GM21447 (cell line): ENCODE measurements around the gene HOXD10.

Experiments
- ATAC-seq: cut with Tn5 transposase; IDR thresholded peaks from one replicate; pipeline ENCODE4 v1.9.1; 2021; ENCODE audit not compliant: unreplicated experiment

Gene HOXD10

DNA sequence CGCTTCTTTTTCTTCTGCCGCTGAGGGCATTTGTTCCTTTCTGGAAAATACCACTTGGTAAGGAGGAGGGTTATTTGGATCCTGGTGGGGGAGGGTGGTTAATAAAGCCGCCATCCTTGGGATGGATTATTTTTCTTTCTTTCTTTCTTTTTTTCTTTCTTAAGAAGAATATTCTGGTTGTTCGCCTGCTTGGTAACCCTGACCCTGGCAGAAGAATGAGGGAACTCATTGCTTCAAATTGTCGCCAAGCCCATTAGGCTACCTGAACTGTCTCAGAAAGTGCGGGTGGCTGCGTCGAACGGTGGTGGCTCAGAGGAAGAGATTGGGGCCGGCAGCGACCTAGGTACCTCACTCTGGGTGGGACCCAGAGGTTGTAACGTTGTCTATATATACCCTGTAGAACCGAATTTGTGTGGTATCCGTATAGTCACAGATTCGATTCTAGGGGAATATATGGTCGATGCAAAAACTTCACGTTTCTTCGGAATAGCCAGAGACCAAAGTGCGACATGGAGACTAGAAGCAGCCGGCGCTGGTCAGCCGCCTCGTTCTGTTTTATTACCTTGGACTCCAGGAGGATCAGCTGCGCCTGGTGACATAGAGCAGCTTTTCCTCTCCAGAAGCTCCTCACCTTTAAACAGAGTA lies 33.5 kb downstream of the HOXD10 start:
- no peak for ATAC-seq

- ATAC-seq: no peak
Measured at GRCh38 chr2:176150584-176151441, 34.2 kb downstream of the HOXD10 start.

- ATAC-seq: no peak
Measured at GRCh38 chr2:176151442-176152287, 35.1 kb downstream of the HOXD10 start, which contains the start of gene HOXD4. Gene HOXD4 (plus strand): TSS chr2:176151550. CDS start chr2:176151634, 84 bp downstream.

- no peak for ATAC-seq
Measured at GRCh38 chr2:176152350-176153181, 36.0 kb downstream of the HOXD10 start.

- ATAC-seq: no peak
Measured at GRCh38 chr2:176154576-176155252, 38.1 kb downstream of the HOXD10 start.

GRCh38 chr2:176155356-176156044 lies 38.9 kb downstream of the HOXD10 start:
- ATAC-seq: no peak

GRCh38 chr2:176156301-176156806 lies 39.8 kb downstream of the HOXD10 start:
- ATAC-seq: no peak

DNA sequence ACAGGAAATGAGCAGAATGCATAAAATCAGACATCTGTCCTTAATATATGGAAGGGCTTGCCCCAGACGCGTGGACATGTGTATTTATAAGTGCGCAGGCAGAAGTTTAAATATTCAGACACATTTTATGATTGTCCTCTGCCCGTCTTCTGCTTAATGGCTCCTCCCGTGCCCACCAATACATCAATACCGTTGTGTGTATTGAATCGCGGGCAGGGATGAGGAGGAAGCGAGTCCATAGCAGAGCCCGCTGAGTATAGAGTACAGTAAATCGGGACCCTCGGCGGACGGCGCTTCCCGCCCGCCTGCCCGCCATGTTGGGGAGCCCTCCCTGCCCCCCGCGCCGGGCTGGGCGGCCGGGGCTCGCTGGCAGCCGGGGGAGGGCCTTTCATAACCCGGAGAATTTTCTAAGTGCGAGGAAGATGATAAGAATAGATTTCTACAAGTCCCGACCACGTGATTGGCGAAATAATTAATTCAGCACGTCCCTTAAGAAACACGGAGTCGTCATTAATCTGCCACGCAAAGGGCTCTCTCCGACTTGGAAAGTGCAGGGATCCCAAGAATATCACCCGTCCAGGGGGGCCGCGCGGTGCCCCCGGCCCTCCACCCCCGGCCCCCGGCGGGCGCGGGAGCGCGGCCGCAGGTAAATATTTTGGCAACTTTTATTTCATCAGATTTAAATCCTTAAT lies 40.4 kb downstream of the HOXD10 start, which contains the start of gene HOXD3:
HOXD3 (plus strand) TSS at position 501 of the 692 bp plus-strand sequence. CDS start 11,808 bp downstream, outside the sequence.
- no peak for ATAC-seq

DNA sequence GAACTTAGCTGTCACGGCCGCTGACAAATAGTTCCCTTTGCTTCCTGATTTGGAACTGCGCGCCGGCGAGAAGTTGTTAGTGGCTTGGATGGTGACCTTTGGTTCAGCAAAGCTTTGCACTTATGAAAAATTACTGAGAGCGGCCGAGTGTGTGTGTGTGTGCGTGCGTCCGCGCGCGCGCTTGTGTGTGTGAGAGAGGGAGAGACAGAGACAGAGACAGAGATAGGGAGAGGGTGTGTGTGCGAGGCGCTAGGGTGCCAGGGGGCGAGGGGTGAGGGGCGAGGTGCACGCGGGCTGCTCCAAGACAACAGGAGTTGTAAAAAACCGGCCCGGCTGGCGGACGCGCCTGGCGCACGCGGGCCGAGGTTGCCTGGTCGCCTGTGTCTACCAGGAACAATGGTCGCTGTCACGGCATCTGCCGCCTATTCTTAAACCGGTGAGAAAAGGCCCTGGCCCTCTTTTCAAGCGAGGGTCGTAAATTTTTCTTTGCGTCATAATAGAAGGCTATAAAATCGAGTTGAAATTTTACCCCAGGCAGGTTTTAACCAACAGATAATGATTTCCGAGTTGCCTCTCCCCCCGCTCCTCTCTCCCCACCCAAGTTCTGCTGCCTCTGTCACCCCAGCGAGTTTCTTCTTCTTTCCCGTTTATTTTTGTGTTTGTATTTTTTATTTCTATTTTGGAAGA lies 41.1 kb downstream of the HOXD10 start:
- no peak for ATAC-seq

GRCh38 chr2:176158186-176158591 lies 41.6 kb downstream of the HOXD10 start:
- ATAC-seq: no peak

DNA sequence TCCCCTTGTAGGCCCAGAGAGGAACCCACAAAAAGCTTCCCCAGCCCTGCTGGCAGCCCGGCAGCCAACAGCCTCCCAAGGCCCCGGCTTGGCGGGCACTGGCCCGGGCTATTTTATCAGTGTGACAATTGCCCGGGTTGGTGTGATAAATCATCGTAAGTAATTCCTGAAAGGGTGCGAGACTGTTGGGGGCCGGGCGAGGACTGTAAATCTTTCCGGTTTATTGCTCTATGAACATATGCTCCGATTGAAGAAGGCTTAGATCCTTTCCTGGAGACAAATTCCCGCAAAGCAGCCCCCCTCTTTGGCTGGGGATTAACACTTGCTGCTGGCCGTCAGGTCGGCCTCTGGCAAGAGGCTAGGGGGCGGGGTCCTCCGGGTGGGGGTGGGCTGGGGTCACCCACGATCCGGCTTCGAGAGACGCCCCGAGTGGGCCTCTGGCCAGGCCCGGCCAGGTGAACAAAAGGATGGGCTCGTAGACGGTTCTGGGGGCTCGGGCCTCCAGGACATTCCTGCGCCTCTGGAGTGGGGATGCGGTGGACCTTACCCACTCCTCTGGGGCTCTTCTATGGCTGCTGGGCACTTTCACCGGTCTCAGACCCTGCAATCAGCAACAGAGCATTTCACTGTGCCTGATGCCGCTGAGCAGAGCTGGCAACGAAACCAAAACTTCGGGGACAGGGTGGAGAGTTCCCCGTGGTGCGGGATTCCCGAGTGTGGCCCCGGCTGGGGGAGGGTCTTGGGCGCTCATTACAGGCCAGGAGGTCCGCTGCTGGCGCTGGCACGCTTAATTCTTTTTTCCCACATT lies 42.5 kb downstream of the HOXD10 start:
- no peak for ATAC-seq

DNA sequence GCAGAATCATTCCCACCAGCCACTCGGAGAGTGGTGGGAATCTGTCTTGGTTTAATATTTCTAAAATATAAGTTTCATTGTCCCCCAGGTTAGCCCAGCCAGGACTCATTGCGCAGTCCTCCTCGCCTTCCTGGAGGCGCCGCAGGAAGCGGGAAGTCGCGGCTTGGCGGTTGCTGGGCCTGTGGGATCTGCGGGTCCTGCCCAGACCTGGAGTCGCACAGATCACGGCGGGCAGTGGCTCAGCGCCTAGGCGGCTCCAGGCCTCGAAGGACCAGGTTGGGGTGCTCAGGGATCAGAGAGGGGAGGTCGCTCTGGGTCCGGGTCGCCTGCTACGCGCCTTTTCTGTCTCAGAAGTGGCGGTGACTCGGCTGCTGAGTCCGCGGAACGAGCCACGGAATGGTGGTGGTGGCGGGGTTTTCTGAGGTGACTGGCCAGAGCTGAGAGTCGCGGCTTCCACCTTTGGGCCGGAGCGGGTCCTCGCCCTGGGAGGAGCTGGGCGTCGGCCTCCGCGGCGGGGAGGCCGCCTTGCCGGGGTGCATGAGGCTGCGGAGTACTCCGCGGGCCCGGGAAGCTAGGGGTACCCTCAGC lies 43.2 kb downstream of the HOXD10 start:
- no peak for ATAC-seq

DNA sequence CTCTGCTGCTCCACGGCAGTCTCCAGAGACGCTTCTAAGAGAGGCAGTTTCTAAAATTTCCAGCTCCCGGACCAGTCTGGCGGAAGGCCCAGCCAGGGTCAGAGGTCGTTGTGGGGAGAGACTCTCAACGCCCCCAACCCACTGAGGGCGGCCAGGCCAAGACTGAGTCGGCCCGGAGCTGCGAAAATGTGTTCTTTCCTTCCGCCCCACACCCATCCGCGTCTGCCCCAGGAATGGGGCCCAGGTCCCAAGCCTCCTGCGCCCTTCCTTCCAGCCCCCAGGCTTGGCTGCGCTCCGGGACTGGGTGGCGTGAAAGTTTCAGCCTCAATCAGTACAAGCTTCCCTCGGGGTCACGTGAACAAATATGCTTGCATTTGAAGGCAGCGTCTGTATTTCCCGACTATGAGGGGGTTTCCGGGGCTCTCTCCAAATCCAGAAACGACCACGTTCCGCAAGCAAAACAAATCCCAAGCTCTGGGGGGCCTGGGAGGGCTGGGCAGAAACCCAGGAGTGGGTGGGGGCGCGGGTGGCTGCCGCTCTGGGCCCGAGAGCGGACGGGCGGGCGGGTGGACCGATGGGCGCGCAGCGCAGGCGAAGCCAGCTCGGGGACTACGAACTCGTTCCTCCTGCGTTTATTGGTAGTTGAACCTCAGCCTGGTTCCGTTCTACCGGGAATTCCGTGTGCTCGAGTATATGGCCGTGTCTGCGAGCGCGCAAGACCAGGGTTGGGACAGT lies 43.8 kb downstream of the HOXD10 start:
- no peak for ATAC-seq

DNA sequence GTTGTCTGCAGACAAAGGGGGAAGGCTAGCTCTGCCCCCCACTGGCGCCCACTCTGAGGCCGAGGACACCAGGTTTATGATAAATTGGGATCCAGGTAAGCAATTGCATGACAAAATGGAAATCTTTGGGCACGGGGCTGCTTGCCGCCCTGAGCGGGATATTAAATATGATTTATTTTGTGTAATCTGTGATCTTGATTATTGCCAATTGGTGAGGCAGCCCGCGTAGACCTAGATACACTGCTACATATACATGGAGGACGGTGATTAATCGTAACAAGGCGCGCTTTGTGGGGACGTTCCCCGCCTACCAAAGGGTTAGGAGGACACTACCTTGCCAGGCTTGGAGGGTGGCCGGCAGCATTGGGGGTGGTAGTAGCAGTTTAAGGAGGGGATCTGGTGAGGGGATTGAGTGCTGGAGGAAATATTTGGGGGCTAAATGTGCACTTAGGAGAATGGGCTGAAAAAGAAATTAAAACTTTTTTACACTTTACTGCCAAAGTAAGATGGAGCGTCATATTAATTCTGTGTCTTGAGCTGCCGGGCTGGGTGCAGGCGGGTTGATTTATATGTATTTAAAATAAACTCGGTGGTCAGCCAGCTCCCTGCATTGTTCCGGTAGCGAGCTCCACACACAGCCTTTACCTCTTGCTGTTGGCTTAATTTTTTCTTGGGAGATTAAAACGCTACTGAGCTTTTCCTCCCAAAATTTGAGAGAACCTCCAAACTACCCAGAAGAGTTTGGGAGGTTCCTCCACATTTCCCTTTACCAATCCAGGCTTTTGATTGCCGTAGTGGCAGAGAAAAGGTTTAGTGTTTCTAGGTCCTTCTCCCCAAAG lies 44.6 kb downstream of the HOXD10 start:
- ATAC-seq: no peak
